PC-9 (cell line): ENCODE data around the gene MYRIP. TPM values are rescaled to one million over a fixed set of nuclear protein-coding genes. Genes with fewer than 3 reads are reported as not detected.

Source experiments
- Bru-seq: library from RNA; stranded (reverse); fragments of 400-500 nt; gene quantifications from one replicate; lab custom pipeline; 2021; lab: Mats Ljungman, UMichigan
- BruChase-seq, 2 experiments: library from RNA; stranded (reverse); fragments of 400-500 nt; gene quantifications; one replicate each; lab custom pipeline; 2021; lab: Mats Ljungman, UMichigan
- BruUV-seq: library from RNA; stranded (reverse); fragments of 400-500 nt; replicated peaks from 2 replicates; lab custom pipeline; 2021; lab: Mats Ljungman, UMichigan
- CTCF ChIA-PET: fragments of 300-600 bp; sonication (Branson Sonifier 250); formaldehyde crosslinking; loops from one replicate; lab custom pipeline; 2022; ENCODE audit warnings: antibody characterized with exemption; lab: Charles Lee
- POLR2A ChIA-PET: fragments of 300-600 bp; sonication (Branson Sonifier 250); formaldehyde crosslinking; loops from one replicate; lab custom pipeline; 2022; ENCODE audit warnings: antibody characterized with exemption; ENCODE audit not compliant: unreplicated experiment; lab: Charles Lee
- DNase-seq, 2 experiments: peaks; one replicate each; pipeline versions ENCODE4 v3.0.0 to v3.0.0-alpha.2; 2015 to 2022; ENCODE audit warnings: mixed read lengths in 1 of 2
- H2AFZ ChIP-seq: fragments of 200-600 bp; sonication (generic); 2 replicates; pipeline ENCODE4 v1.8.1; 2017; ENCODE audit warnings: antibody characterized with exemption
- H3F3A ChIP-seq: fragments of 200-600 bp; sonication (generic); 2 replicates; pipeline ENCODE4 v1.8.1; 2017; ENCODE audit warnings: antibody characterized with exemption, mild to moderate bottlenecking, low read depth; ENCODE audit not compliant: insufficient read depth
- H3K27ac ChIP-seq: fragments of 200-600 bp; sonication (generic); 2 replicates; pipeline ENCODE4 v1.6.1; 2016; ENCODE audit warnings: mixed run types
- H3K27me3 ChIP-seq: fragments of 200-600 bp; sonication (generic); 2 replicates; pipeline ENCODE4 v1.6.1; 2016; ENCODE audit warnings: low read depth, mixed run types; ENCODE audit not compliant: insufficient read depth
- H3K36me3 ChIP-seq: fragments of 200-600 bp; sonication (generic); 2 replicates; pipeline ENCODE4 v1.6.1; 2016; ENCODE audit warnings: low read depth, mixed run types
- H3K4me1 ChIP-seq: fragments of 200-600 bp; sonication (generic); replicated peaks from 2 replicates; pipeline ENCODE4 v1.6.1; 2016; ENCODE audit warnings: mixed run types; ENCODE audit not compliant: insufficient read depth
- H3K4me2 ChIP-seq: fragments of 200-600 bp; sonication (generic); 2 replicates; pipeline ENCODE4 v1.6.1; 2017; ENCODE audit warnings: mixed run types
- H3K4me3 ChIP-seq: fragments of 200-600 bp; sonication (generic); 2 replicates; pipeline ENCODE4 v1.6.1; 2016; ENCODE audit warnings: mixed run types
- H3K79me2 ChIP-seq: fragments of 200-600 bp; sonication (generic); 2 replicates; pipeline ENCODE4 v1.6.1; 2017; ENCODE audit warnings: low read depth, mixed run types
- H3K9me2 ChIP-seq: fragments of 200-600 bp; sonication (generic); 2 replicates; pipeline ENCODE4 v1.8.1; 2017; ENCODE audit warnings: mild to moderate bottlenecking; ENCODE audit not compliant: insufficient read depth
- H3K9me3 ChIP-seq: fragments of 200-600 bp; sonication (generic); 2 replicates; pipeline ENCODE4 v1.8.1; 2016; ENCODE audit warnings: low read depth; ENCODE audit not compliant: insufficient read depth
- H4K20me1 ChIP-seq: fragments of 200-600 bp; sonication (generic); 2 replicates; pipeline ENCODE4 v1.8.1; 2017; ENCODE audit not compliant: insufficient read depth
- CTCF ChIP-seq: fragments of 200-600 bp; sonication (generic); conservative IDR thresholded peaks from 2 replicates; pipeline ENCODE4 v1.6.1; 2017; ENCODE audit warnings: mixed run types, antibody characterized with exemption, mild to moderate bottlenecking, moderate library complexity
- EZH2 ChIP-seq: fragments of 200-600 bp; sonication (generic); IDR thresholded peaks from 2 replicates; pipeline ENCODE4 v1.8.0; 2017; ENCODE audit warnings: antibody characterized with exemption, low read depth
- intact Hi-C: fragments of 100-400 bp; cut with micrococcal nuclease; formaldehyde crosslinking; loops from one replicate; pipeline ENCODE4 v1.10.0; 2022; ENCODE audit not compliant: unreplicated experiment
- long read RNA-seq: library from polyadenylated mRNA; stranded (forward); transcript quantifications from one replicate; pipeline ENCODE4 v2.0.0, GENCODE V29; 2022
- total RNA-seq: library from RNA; stranded (reverse); gene quantifications from 2 replicates; pipeline ENCODE4 v1.2.3, GENCODE V29; 2021

Gene MYRIP
- total RNA-seq, result not detected in 2 replicates
- Bru-seq, nascent RNA, result percentile 1 among the genes with signal in this experiment
- percentile 0 among the genes with signal in this experiment for BruChase-seq, experiment 1, labeled RNA remaining after a 2-hour chase
- percentile 0 among the genes with signal in this experiment for BruChase-seq, experiment 2, labeled RNA remaining after a 6-hour chase
- long read RNA-seq, partial matches to known transcripts, result 0 of 2 reads
- long read RNA-seq, other reads (novel, unspliced or antisense), result 2 of 2 reads

- Histone ChIP-seq H3K9me2 (no peaks in the 10 kb centered on the region), H3K27ac (no peak within 1 kb of the TSS), H3K79me2 (no peaks in the 10 kb centered on the region), H3K27me3 (0 out of 2 replicates have a peak, but pooled peaks cover 3% of the 10 kb centered on the region), H3K4me1 (no peaks in the 10 kb centered on the region), H3K4me3 (no peak within 1 kb of the TSS), H3K4me2 (no peak within 1 kb of the TSS), H4K20me1 (no peaks in the 10 kb centered on the region), H3K36me3 (no peaks in the 10 kb centered on the region), H3K9me3 (no peaks in the 10 kb centered on the region), H2AFZ (no peak within 1 kb of the TSS), H3F3A (no peaks in the 10 kb centered on the region)
- CTCF ChIA-PET, result no interaction called here
- intact Hi-C loops, result no loop called here
- POLR2A ChIA-PET, result no interaction called here
- no TSS peak for BruUV-seq
- TF ChIP-seq CTCF, result no peak
- no peak for TF ChIP-seq EZH2
- peak in 1 of 2 experiments; percentile 17 for DNase-seq
These were observed at the start of gene MYRIP for GRCh38 chr3:39809181-39809994. Gene MYRIP, plus strand, starts transcription at chr3:39809609. Its CDS starts 91,208 bp downstream, at chr3:39900817.

- H2AFZ ChIP-seq, result no peak overlapping the region
- POLR2A ChIA-PET, result no interaction called here
- CTCF ChIA-PET, result no interaction called here
- H3K27me3 ChIP-seq, result peaks cover 13% of the 10 kb centered on the region; the same call in 1 of the 2 replicates
- intact Hi-C loops, result no loop called here
- H3F3A ChIP-seq, result no peaks in the 10 kb centered on the region
- DNase-seq, result no peak
- no peak overlapping the region for H3K4me2 ChIP-seq
- no peak overlapping the region for H3K27ac ChIP-seq
- no peaks in the 10 kb centered on the region for H3K79me2 ChIP-seq
- no peaks in the 10 kb centered on the region for H4K20me1 ChIP-seq
- H3K36me3 ChIP-seq, result no peaks in the 10 kb centered on the region
- TF ChIP-seq EZH2 (no peak), CTCF (no peak)
- no peak overlapping the region for H3K4me3 ChIP-seq
- no peaks in the 10 kb centered on the region for H3K4me1 ChIP-seq
- H3K9me3 ChIP-seq, result no peaks in the 10 kb centered on the region
- no peaks in the 10 kb centered on the region for H3K9me2 ChIP-seq
- BruUV-seq, result no TSS peak
These were observed 49.1 kb upstream of the MYRIP start for GRCh38 chr3:39760325-39760724.

- no peak overlapping the region for H2AFZ ChIP-seq
- TF ChIP-seq EZH2, result no peak
- TF ChIP-seq CTCF, result no peak
- H3K79me2 ChIP-seq, result no peaks in the 10 kb centered on the region
- peaks cover 13% of the 10 kb centered on the region; the same call in 1 of the 2 replicates for H3K27me3 ChIP-seq
- no peaks in the 10 kb centered on the region for H3K4me1 ChIP-seq
- BruUV-seq, result no TSS peak
- intact Hi-C loops, result no loop called here
- H3K27ac ChIP-seq, result no peak overlapping the region
- no peak overlapping the region for H3K4me3 ChIP-seq
- DNase-seq, result no peak
- no peaks in the 10 kb centered on the region for H3K36me3 ChIP-seq
- no peaks in the 10 kb centered on the region for H4K20me1 ChIP-seq
- no peaks in the 10 kb centered on the region for H3K9me3 ChIP-seq
- H3K4me2 ChIP-seq, result no peak overlapping the region
- H3K9me2 ChIP-seq, result no peaks in the 10 kb centered on the region
- POLR2A ChIA-PET, result no interaction called here
- CTCF ChIA-PET, result no interaction called here
- H3F3A ChIP-seq, result no peaks in the 10 kb centered on the region
These were observed 46.8 kb upstream of the MYRIP start for GRCh38 chr3:39762537-39763070.
